Measurements from ENCODE around the gene MACROH2A2. TPM values are rescaled to one million over a fixed set of nuclear protein-coding genes. Genes with fewer than 3 reads are reported as not detected.

Gene MACROH2A2
- total and polyA plus RNA-seq, 2 of the 13 experiments (the other 11 are each of a cell fraction or from before 2014, with no cell fraction given) = 9.8 to 43.1 TPM

DNA sequence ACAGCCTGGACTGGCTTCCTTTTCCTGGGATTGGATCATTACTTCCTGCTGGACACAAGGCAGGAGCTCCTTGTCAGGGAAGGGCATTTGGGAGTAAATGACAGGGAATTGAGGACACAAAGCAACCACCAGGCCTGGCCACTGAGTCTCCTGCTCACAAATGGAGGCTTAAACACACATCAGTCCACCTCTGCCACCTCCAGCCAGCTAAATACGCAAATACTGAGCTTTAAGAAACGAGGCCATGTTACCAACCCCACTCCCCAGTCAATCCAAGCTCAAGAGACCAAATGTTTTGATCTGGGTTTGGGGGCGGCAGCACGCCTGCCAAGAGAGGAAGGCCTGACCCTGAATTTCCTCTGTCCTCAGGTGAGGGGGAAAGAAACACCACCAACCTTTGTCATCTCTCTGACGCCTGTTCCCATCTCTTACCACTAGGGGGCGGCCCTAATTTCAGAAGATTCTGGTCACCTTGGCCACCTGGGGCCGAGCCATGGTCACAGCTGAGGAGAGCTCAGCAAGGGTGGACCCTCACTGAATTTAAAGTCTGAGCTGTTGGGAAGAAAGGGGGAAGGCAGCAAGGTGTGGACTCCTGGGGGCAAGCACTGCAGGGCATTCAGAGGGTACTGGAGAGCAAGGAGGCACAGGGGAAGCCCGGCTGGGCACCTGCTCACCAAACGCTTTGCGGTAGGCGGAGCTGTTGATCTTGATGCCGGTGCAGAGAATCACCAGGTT, 63.5 kb downstream of the MACROH2A2 start (continued):
- TF ChIP-seq, protein P1, sequence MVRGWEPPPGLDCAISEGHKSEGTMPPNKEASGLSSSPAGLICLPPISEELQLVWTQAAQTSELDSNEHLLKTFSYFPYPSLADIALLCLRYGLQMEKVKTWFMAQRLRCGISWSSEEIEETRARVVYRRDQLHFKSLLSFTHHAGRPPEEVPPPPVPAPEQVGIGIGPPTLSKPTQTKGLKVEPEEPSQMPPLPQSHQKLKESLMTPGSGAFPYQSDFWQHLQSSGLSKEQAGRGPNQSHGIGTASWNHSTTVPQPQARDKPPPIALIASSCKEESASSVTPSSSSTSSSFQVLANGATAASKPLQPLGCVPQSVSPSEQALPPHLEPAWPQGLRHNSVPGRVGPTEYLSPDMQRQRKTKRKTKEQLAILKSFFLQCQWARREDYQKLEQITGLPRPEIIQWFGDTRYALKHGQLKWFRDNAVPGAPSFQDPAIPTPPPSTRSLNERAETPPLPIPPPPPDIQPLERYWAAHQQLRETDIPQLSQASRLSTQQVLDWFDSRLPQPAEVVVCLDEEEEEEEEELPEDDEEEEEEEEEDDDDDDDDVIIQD (CRISPR knock-in tag; IDR thresholded peaks at IDR 0.05; ENCODE audit: low read depth) = no peak
- TF ChIP-seq HNF4A (CRISPR knock-in tag; IDR thresholded peaks at IDR 0.05) (peak; percentile 15; the same call in 1 of the 2 replicates), TEAD3 (CRISPR knock-in tag; optimal IDR thresholded peaks at IDR 0.05; ENCODE audit: borderline replicate concordance) (no peak), TRIM24 (CRISPR knock-in tag; IDR thresholded peaks at IDR 0.05) (no peak), POLR2A (IDR thresholded peaks at IDR 0.05; ENCODE audit: insufficient read depth in 1 of 2, low read depth in 2 of 2, low read length in 2 of 2) (no peak), HNRNPUL1 (IDR thresholded peaks at IDR 0.05; ENCODE audit: low read depth, low read length) (no peak), FOXC1 (CRISPR knock-in tag; IDR thresholded peaks at IDR 0.05; ENCODE audit: borderline replicate concordance) (no peak), ZNF724P (CRISPR knock-in tag; IDR thresholded peaks at IDR 0.05; ENCODE audit: borderline replicate concordance) (no peak), CERS6 (CRISPR knock-in tag; IDR thresholded peaks at IDR 0.05) (no peak), RAD21 (CRISPR knock-in tag; IDR thresholded peaks at IDR 0.05) (peak; percentile 23; the same call in 1 of the 2 replicates), MAZ (IDR thresholded peaks at IDR 0.05; ENCODE audit: borderline replicate concordance, low read depth, low read length) (no peak), MAZ (CRISPR knock-in tag; IDR thresholded peaks at IDR 0.05; ENCODE audit: low read depth) (no peak), SMAD1 (CRISPR knock-in tag; IDR thresholded peaks at IDR 0.05; ENCODE audit: borderline replicate concordance, low read depth) (0 out of 2 replicates have a peak, but pooled peaks have one; percentile 36), THYN1 (CRISPR knock-in tag; IDR thresholded peaks at IDR 0.05; ENCODE audit: borderline replicate concordance, low read depth) (no peak), ARNT2 (CRISPR knock-in tag; IDR thresholded peaks at IDR 0.05; ENCODE audit: low read depth) (no peak), SMC3 (IDR thresholded peaks at IDR 0.05; ENCODE audit: low read length) (peak; percentile 65; the same call in 1 of the 2 replicates), ZSCAN5A (CRISPR knock-in tag; IDR thresholded peaks at IDR 0.05; ENCODE audit: borderline replicate concordance) (no peak), ZNF761 (CRISPR knock-in tag; conservative IDR thresholded peaks at IDR 0.05) (no peak)
- TF ChIP-seq, protein P2, sequence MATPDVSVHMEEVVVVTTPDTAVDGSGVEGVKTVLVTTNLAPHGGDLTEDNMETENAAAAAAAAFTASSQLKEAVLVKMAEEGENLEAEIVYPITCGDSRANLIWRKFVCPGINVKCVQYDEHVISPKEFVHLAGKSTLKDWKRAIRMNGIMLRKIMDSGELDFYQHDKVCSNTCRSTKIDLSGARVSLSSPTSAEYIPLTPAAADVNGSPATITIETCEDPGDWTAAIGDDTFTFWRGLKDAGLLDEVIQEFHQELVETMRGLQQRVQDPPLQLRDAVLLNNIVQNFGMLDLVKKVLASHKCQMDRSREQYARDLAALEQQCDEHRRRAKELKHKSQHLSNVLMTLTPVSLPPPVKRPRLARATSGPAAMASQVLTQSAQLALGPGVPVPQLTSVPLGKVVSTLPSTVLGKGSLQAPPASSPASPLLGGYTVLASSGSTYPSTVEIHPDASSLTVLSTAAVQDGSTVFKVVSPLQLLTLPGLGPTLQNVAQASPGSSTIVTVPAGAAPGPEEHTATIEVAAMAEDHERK (CRISPR knock-in tag; IDR thresholded peaks at IDR 0.05; ENCODE audit: low read depth) = no peak
- TF ChIP-seq, protein P3, sequence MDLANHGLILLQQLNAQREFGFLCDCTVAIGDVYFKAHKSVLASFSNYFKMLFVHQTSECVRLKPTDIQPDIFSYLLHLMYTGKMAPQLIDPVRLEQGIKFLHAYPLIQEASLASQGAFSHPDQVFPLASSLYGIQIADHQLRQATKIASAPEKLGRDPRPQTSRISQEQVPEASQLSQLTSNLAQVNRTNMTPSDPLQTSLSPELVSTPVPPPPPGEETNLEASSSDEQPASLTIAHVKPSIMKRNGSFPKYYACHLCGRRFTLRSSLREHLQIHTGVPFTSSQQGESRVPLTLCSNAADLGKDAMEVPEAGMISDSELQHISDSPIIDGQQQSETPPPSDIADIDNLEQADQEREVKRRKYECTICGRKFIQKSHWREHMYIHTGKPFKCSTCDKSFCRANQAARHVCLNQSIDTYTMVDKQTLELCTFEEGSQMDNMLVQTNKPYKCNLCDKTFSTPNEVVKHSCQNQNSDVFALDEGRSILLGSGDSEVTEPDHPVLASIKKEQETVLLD (CRISPR knock-in tag; IDR thresholded peaks at IDR 0.05; ENCODE audit: low read depth) = no peak
- TF ChIP-seq, protein P4, sequence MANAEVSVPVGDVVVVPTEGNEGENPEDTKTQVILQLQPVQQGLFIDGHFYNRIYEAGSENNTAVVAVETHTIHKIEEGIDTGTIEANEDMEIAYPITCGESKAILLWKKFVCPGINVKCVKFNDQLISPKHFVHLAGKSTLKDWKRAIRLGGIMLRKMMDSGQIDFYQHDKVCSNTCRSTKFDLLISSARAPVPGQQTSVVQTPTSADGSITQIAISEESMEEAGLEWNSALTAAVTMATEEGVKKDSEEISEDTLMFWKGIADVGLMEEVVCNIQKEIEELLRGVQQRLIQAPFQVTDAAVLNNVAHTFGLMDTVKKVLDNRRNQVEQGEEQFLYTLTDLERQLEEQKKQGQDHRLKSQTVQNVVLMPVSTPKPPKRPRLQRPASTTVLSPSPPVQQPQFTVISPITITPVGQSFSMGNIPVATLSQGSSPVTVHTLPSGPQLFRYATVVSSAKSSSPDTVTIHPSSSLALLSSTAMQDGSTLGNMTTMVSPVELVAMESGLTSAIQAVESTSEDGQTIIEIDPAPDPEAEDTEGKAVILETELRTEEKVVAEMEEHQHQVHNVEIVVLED (CRISPR knock-in tag; IDR thresholded peaks at IDR 0.05; ENCODE audit: borderline replicate concordance) = no peak
